ENCODE measurements around the gene EDNRA.

DNA sequence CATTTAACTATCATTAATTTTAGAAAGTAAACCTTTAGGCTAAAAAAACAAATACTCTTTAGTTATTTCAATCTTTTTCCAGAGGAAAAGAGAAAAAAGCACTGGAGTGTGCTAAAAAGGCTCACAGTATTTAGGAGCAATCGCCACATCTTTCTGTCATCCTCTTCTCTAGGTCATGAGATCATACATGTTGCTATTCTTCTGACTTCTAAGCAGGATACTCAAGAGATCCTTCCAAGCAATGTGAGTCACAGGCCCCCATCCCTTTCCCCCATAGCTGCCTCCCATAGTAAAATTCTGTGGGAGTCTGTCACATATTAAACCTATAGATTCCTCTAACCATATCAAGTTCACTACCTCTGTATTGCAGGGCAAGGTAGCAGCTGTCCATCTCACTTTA lies 7.7 kb downstream of the EDNRA start:
- TF ChIP-seq, protein P1, sequence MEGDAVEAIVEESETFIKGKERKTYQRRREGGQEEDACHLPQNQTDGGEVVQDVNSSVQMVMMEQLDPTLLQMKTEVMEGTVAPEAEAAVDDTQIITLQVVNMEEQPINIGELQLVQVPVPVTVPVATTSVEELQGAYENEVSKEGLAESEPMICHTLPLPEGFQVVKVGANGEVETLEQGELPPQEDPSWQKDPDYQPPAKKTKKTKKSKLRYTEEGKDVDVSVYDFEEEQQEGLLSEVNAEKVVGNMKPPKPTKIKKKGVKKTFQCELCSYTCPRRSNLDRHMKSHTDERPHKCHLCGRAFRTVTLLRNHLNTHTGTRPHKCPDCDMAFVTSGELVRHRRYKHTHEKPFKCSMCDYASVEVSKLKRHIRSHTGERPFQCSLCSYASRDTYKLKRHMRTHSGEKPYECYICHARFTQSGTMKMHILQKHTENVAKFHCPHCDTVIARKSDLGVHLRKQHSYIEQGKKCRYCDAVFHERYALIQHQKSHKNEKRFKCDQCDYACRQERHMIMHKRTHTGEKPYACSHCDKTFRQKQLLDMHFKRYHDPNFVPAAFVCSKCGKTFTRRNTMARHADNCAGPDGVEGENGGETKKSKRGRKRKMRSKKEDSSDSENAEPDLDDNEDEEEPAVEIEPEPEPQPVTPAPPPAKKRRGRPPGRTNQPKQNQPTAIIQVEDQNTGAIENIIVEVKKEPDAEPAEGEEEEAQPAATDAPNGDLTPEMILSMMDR (IDR thresholded peaks at IDR 0.05) = no peak
- TF ChIP-seq POLR2A (IDR thresholded peaks at IDR 0.05) (no peak), EP300 (IDR thresholded peaks at IDR 0.05) (no peak), POLR2AphosphoS5 (IDR thresholded peaks at IDR 0.05) (no peak)
